Epithelial cell of alveolus of lung (primary cell): ENCODE results near the gene HNRNPL. TPM values are rescaled to one million over a fixed set of nuclear protein-coding genes. Genes with fewer than 3 reads are reported as not detected.

ENCODE experiments used
- total RNA-seq: library from RNA; depleted of rRNA; stranded (reverse); fragments of >200 nt; gene quantifications from 2 replicates; pipeline ENCODE4 v1.2.1, GENCODE V29; 2015

HNRNPL gene
- total RNA-seq = 221 and 279 TPM in 2 replicates

GRCh38 chr19:38849860-38850435 lies at the start of gene HNRNPL:
Gene HNRNPL (minus strand): TSS chr19:38849986. CDS start chr19:38849966, 20 bp downstream.

DNA sequence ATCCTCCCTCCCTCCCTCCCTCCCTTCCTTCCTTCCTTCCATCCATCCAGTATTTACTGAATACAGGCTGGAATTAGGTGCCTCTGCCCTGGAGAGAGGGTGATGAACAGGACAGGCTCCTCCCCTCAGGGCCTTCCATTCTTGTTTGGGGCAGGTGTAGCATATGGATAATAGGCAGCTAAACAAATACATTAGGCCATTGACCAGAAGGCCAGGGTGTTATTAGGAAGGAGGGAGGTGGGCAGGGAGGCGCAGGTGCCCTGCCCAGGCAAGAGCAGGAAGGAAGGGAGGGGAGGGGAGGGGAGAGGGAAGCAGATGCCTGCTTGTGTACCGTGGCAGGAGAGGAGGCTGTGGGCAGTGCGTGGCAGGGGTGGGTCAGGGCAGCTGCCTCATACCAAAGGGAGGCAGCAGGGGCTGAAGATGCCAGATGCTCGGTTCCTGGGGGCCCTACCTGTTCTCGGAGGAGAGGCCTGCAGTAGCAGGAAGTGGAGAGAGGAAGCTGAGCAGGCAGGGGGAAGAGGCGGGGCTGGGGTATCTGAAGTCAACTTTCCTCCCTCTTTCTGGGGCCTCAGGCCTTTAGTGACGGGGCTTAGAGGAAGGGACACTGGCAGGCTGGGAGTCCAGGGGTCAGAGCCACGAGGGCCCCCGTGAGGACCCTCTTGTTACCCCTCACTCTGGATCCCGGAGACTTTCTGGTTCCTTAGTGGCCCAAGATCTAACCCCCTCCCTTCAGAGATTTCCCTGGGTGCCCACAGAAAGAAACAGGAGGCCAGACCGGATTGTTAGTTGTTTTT lies 28.2 kb upstream of the HNRNPL start, which contains the start of gene RINL:
Gene RINL, minus strand, starts transcription at position 495 of the 794 bp plus-strand sequence. CDS start 1,533 bp downstream, outside the sequence.

GRCh38 chr19:38812841-38813320 lies 36.9 kb downstream of the HNRNPL start, which contains the start of gene LGALS4:
Gene LGALS4 (minus strand): TSS chr19:38812945. CDS start chr19:38812886, 59 bp downstream.

DNA sequence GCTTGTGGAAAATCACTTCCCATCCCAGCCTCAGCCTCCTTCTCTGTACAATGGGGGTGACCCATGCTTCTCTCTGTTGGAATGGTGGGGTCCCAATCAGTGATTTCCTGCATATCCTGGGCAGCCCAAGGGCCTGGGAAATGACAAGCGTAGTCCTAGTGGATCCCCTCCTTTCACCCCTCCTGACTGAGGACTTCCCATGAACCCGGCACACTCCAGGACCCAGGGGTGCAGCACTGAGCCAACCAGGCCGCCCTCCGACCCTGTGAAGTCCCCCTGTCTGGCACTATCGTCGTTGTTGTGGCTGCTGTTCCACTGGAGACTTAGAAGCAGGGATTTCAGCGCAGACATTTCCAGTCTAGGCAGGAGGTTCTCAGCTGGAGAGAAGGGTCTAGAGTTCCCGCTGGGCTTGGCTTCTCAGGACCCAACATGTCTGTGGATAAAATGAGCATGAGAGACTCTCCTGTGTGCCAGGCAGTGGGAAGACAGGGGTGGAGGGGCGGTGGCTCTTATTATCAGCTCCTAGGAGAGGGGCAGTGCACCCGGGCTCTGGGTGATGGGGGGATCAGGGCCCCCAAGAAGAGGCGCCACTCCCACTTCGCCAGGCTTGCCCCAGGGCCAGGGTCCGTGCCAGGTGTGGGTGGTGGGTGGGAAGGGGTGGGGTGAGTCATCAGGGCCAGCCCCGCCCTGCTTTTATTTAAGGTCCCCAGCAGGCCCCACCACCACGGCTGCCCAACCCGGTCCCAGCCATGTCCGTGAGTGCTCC lies 61.1 kb downstream of the HNRNPL start, which contains the start of gene LGALS7B:
Gene LGALS7B, plus strand, starts transcription at position 723 of the 766 bp plus-strand sequence. Its CDS starts 27 bp downstream, at position 750.

Other genes starting within 250 kb of the HNRNPL start
- gene MAP4K1, start 232.0 kb downstream of the HNRNPL start, total RNA-seq = not detected in 2 replicates
- 306 and 455 TPM in 2 replicates for gene EIF3K, start 230.8 kb downstream of the HNRNPL start, total RNA-seq
- gene ACTN4, start 202.3 kb downstream of the HNRNPL start, total RNA-seq = 210 and 351 TPM in 2 replicates
- 0.13 and 0.16 TPM in 2 replicates for gene CAPN12, start 105.5 kb downstream of the HNRNPL start, total RNA-seq
- gene LGALS7, start 76.5 kb downstream of the HNRNPL start, total RNA-seq = not detected in 2 replicates
- not detected in 2 replicates for gene LGALS7B, start 60.8 kb downstream of the HNRNPL start, total RNA-seq
- not detected in 2 replicates for gene LGALS4, start 37.0 kb downstream of the HNRNPL start, total RNA-seq
- gene ECH1, start 18.2 kb downstream of the HNRNPL start, total RNA-seq = 66.3 and 91.7 TPM in 2 replicates
- gene RINL, start 28.3 kb upstream of the HNRNPL start, total RNA-seq = 4.5 and 5.8 TPM in 2 replicates
- 43.0 and 53.8 TPM in 2 replicates for gene SIRT2, start 49.6 kb upstream of the HNRNPL start, total RNA-seq
- 16.2 and 20.2 TPM in 2 replicates for gene NFKBIB, start 50.0 kb upstream of the HNRNPL start, total RNA-seq
- 0.16 TPM in 1 of 2 replicates, not detected in the other for gene CCER2, start 62.2 kb upstream of the HNRNPL start, total RNA-seq
- 27.8 and 32.5 TPM in 2 replicates for gene SARS2, start 80.8 kb upstream of the HNRNPL start, total RNA-seq
- gene MRPS12, start 81.0 kb upstream of the HNRNPL start, total RNA-seq = 32.4 and 61.2 TPM in 2 replicates
- 24.3 and 39.8 TPM in 2 replicates for gene FBXO17, start 125.8 kb upstream of the HNRNPL start, total RNA-seq
- 2.1 and 3.4 TPM in 2 replicates for gene FBXO27, start 182.6 kb upstream of the HNRNPL start, total RNA-seq
- 0.26 TPM in 1 of 2 replicates, not detected in the other for gene ACP7, start 234.4 kb upstream of the HNRNPL start, total RNA-seq